Measurements from ENCODE around the gene IGDCC3. TPM values are rescaled to one million over a fixed set of nuclear protein-coding genes. Genes with fewer than 3 reads are reported as not detected.

The IGDCC3 gene
- total and polyA plus RNA-seq, 2 experiments from 2014 or later: not detected

GRCh38 chr15:65416845-65417416, 39.1 kb upstream of the IGDCC3 start:
- no peaks in the 10 kb centered on the region for H3K36me3 ChIP-seq (ENCODE audit: low read depth)
- TF ChIP-seq EZH2phosphoT487 (IDR thresholded peaks at IDR 0.05; ENCODE audit: insufficient read depth, low read depth): no peak
- TF ChIP-seq EZH2 (IDR thresholded peaks at IDR 0.05; ENCODE audit: insufficient read depth, poor library complexity, severe bottlenecking): no peak
- peaks cover 9% of the 10 kb centered on the region for H3K4me1 ChIP-seq (ENCODE audit: insufficient read depth)
- H3F3A ChIP-seq (ENCODE audit: insufficient read depth): no peaks in the 10 kb centered on the region
- in situ Hi-C loops (cut with MboI): no loop called here
- WGBS, 2 experiments (ENCODE audit: low coverage in 1 of 2, low lambda C conversion rate in 2 of 2, missing lambda C conversion rate in 2 of 2): 35 to 38% methylated on average over 8 of the region's 8 CpGs
- H3K79me2 ChIP-seq (ENCODE audit: insufficient read depth): no peaks in the 10 kb centered on the region
- no peak overlapping the region for H3K4me3 ChIP-seq
- H3K9ac ChIP-seq: no peak overlapping the region
- H3K27me3 ChIP-seq (replicated peaks; ENCODE audit: insufficient read depth): peaks cover 24% of the 10 kb centered on the region
- H3K9me2 ChIP-seq (ENCODE audit: insufficient read depth): no peaks in the 10 kb centered on the region
- no peak overlapping the region for H2AFZ ChIP-seq
- no peak overlapping the region for H3K4me2 ChIP-seq (ENCODE audit: unreplicated experiment)
- no peaks in the 10 kb centered on the region for H4K20me1 ChIP-seq (ENCODE audit: insufficient read depth)
- no peak overlapping the region for H3K27ac ChIP-seq
- no peak for DNase-seq
- H3K9me3 ChIP-seq (ENCODE audit: low read depth): no peaks in the 10 kb centered on the region

DNA sequence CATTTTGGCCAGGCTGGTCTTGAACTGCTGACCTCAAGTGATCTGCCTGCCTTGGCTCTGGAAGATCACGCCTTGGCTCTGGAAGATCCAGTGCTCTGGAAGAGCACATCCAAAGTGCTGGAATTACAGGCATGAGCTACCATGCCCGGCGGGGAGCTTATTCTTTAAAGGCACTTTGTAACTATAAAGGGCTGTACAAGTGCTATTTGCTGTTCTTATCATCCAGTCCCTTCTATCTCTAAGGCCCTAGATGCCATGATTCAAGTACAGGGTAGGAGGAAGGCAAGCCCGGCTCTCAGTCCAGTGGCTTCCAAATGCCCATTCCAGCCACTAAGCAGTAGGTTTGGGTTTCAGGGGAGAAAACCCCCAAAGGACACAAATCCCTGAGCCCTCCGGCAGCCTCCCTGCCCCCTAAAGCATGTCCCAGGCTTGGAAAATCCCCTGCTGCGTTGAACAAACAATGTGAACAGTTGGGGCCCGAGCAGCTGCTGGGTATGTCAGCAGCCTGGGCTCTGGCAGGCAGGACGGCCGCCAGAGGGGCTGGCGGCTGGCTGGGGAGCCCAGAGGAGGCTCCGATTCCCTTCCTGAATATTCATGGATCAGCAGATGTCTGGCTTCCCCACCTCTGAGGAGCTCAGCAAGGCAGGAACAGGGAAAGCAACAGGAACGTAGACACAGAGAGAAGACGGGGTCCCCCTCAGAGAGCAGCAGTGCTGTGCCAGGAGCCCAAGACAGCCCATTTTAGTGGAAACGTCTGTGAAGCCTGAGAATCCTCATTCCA, 37.2 kb upstream of the IGDCC3 start:
- peaks cover 16% of the 10 kb centered on the region for H3K27me3 ChIP-seq (replicated peaks; ENCODE audit: insufficient read depth)
- DNase-seq: no peak
- H3K27ac ChIP-seq: no peak overlapping the region
- H3K4me1 ChIP-seq (ENCODE audit: insufficient read depth): no peaks in the 10 kb centered on the region
- no peaks in the 10 kb centered on the region for H3K9me3 ChIP-seq (ENCODE audit: low read depth)
- in situ Hi-C loops (cut with MboI): no loop called here
- no peak overlapping the region for H3K4me2 ChIP-seq (ENCODE audit: unreplicated experiment)
- 43 to 45% methylated on average over 13 to 14 of the region's 14 CpGs for WGBS, 2 experiments (ENCODE audit: low coverage in 1 of 2, low lambda C conversion rate in 2 of 2, missing lambda C conversion rate in 2 of 2)
- H3K4me3 ChIP-seq: no peak overlapping the region
- no peaks in the 10 kb centered on the region for H4K20me1 ChIP-seq (ENCODE audit: insufficient read depth)
- H3F3A ChIP-seq (ENCODE audit: insufficient read depth): no peaks in the 10 kb centered on the region
- no peaks in the 10 kb centered on the region for H3K9me2 ChIP-seq (ENCODE audit: insufficient read depth)
- H3K9ac ChIP-seq: no peak overlapping the region
- TF ChIP-seq EZH2phosphoT487 (IDR thresholded peaks at IDR 0.05; ENCODE audit: insufficient read depth, low read depth): no peak
- H3K79me2 ChIP-seq (ENCODE audit: insufficient read depth): no peaks in the 10 kb centered on the region
- no peak overlapping the region for H2AFZ ChIP-seq
- no peaks in the 10 kb centered on the region for H3K36me3 ChIP-seq (ENCODE audit: low read depth)

GRCh38 chr15:65413760-65414144, 36.0 kb upstream of the IGDCC3 start:
- H3K4me2 ChIP-seq (ENCODE audit: unreplicated experiment): no peak overlapping the region
- no peaks in the 10 kb centered on the region for H4K20me1 ChIP-seq (ENCODE audit: insufficient read depth)
- H3F3A ChIP-seq (ENCODE audit: insufficient read depth): peaks cover 7% of the 10 kb centered on the region
- H3K4me1 ChIP-seq (ENCODE audit: insufficient read depth): peaks cover 9% of the 10 kb centered on the region
- H3K9ac ChIP-seq: no peak overlapping the region
- no peaks in the 10 kb centered on the region for H3K36me3 ChIP-seq (ENCODE audit: low read depth)
- TF ChIP-seq EZH2phosphoT487 (IDR thresholded peaks at IDR 0.05; ENCODE audit: insufficient read depth, low read depth): no peak
- TF ChIP-seq EZH2 (IDR thresholded peaks at IDR 0.05; ENCODE audit: insufficient read depth, poor library complexity, severe bottlenecking): no peak
- no peak overlapping the region for H3K4me3 ChIP-seq
- H3K9me3 ChIP-seq (ENCODE audit: low read depth): no peaks in the 10 kb centered on the region
- peaks cover 16% of the 10 kb centered on the region for H3K27me3 ChIP-seq (replicated peaks; ENCODE audit: insufficient read depth)
- in situ Hi-C loops (cut with MboI): no loop called here
- no peaks in the 10 kb centered on the region for H3K79me2 ChIP-seq (ENCODE audit: insufficient read depth)
- 78 to 82% methylated on average over 6 of the region's 6 CpGs for WGBS, 2 experiments (ENCODE audit: low coverage in 1 of 2, low lambda C conversion rate in 2 of 2, missing lambda C conversion rate in 2 of 2)
- no peak overlapping the region for H3K27ac ChIP-seq
- H2AFZ ChIP-seq: no peak overlapping the region
- no peaks in the 10 kb centered on the region for H3K9me2 ChIP-seq (ENCODE audit: insufficient read depth)
- DNase-seq: no peak

GRCh38 chr15:65413051-65413759, 35.4 kb upstream of the IGDCC3 start:
- no peaks in the 10 kb centered on the region for H3K36me3 ChIP-seq (ENCODE audit: low read depth)
- H3K9ac ChIP-seq: no peak overlapping the region
- no peak overlapping the region for H2AFZ ChIP-seq
- no peaks in the 10 kb centered on the region for H3K9me2 ChIP-seq (ENCODE audit: insufficient read depth)
- H3K27me3 ChIP-seq (replicated peaks; ENCODE audit: insufficient read depth): peaks cover 16% of the 10 kb centered on the region
- H3K79me2 ChIP-seq (ENCODE audit: insufficient read depth): no peaks in the 10 kb centered on the region
- in situ Hi-C loops (cut with MboI): no loop called here
- TF ChIP-seq EZH2phosphoT487 (IDR thresholded peaks at IDR 0.05; ENCODE audit: insufficient read depth, low read depth) (no peak), EZH2 (IDR thresholded peaks at IDR 0.05; ENCODE audit: insufficient read depth, poor library complexity, severe bottlenecking) (no peak)
- no peak for DNase-seq
- H3K4me1 ChIP-seq (ENCODE audit: insufficient read depth): peaks cover 14% of the 10 kb centered on the region
- no peak overlapping the region for H3K27ac ChIP-seq
- peaks cover 13% of the 10 kb centered on the region for H3F3A ChIP-seq (ENCODE audit: insufficient read depth)
- no peaks in the 10 kb centered on the region for H3K9me3 ChIP-seq (ENCODE audit: low read depth)
- H4K20me1 ChIP-seq (ENCODE audit: insufficient read depth): no peaks in the 10 kb centered on the region
- H3K4me3 ChIP-seq: no peak overlapping the region
- no peak overlapping the region for H3K4me2 ChIP-seq (ENCODE audit: unreplicated experiment)
